Thymus (tissue), 11 donors: ENCODE results near the gene OPN3. TPM values are rescaled to one million over a fixed set of nuclear protein-coding genes. Genes with fewer than 3 reads are reported as not detected.
A peak's percentile ranks its signal among the peaks of the same experiment; 100 is the strongest.

Experiments used
- DNase-seq, 9 donors: peaks; one replicate each; pipeline ENCODE4 v3.0.0-alpha.2; 2013; ENCODE audit warnings: low spot score in 9 of 9, low read depth in 6 of 9, missing footprints in 1 of 9
- H3K27ac ChIP-seq, 2 donors: one replicate each; pipeline ENCODE4 v1.5.1; 2013; ENCODE audit warnings: control low read depth in 1 of 2, low read depth in 1 of 2, low read length in 1 of 2, mild to moderate bottlenecking in 1 of 2, moderate library complexity in 1 of 2
- H3K27me3 ChIP-seq, 2 donors: one replicate each; pipeline ENCODE4 v1.5.1; 2013; ENCODE audit warnings: low read length in 1 of 2; ENCODE audit not compliant: control insufficient read depth in 2 of 2, insufficient read depth in 1 of 2
- H3K36me3 ChIP-seq, 2 donors: one replicate each; pipeline ENCODE4 v1.5.1; 2013; ENCODE audit warnings: low read length in 1 of 2, mild to moderate bottlenecking in 1 of 2, moderate library complexity in 1 of 2; ENCODE audit not compliant: control insufficient read depth in 2 of 2, insufficient read depth in 2 of 2
- H3K4me1 ChIP-seq, 2 donors: one replicate each; pipeline ENCODE4 v1.5.1; 2013; ENCODE audit warnings: low read length in 2 of 2; ENCODE audit not compliant: control insufficient read depth in 2 of 2, insufficient read depth in 2 of 2
- H3K4me3 ChIP-seq, 2 donors: one replicate each; pipeline ENCODE4 v1.5.1; 2013; ENCODE audit warnings: low read length in 2 of 2, control low read depth in 1 of 2, mild to moderate bottlenecking in 1 of 2
- H3K9me3 ChIP-seq, 2 donors: one replicate each; pipeline ENCODE4 v1.5.1; 2013; ENCODE audit warnings: low read length in 1 of 2, mild to moderate bottlenecking in 1 of 2; ENCODE audit not compliant: control insufficient read depth in 2 of 2, insufficient read depth in 1 of 2
- WGBS: extraction: QIAGEN DNeasy Blood & Tissue Kit; methylation state at CpG from one replicate; pipeline ENCODE4 v1.1.7; 2013; 5-methylcytosine and 5-hydroxymethylcytosine counted together
- polyA plus RNA-seq: library from polyadenylated mRNA; stranded (reverse); fragments of 200-250 nt; gene quantifications from one replicate; pipeline ENCODE4 v1.2.3, GENCODE V29; 2013
- total RNA-seq: library from RNA; stranded (reverse); fragments of 120-200 nt; gene quantifications from one replicate; pipeline ENCODE4 v1.2.4, GENCODE V29; 2013
- donor health status: healthy.

OPN3 gene
- total and polyA plus RNA-seq, 2 donors, result 15.5 to 17.7 TPM

DNA sequence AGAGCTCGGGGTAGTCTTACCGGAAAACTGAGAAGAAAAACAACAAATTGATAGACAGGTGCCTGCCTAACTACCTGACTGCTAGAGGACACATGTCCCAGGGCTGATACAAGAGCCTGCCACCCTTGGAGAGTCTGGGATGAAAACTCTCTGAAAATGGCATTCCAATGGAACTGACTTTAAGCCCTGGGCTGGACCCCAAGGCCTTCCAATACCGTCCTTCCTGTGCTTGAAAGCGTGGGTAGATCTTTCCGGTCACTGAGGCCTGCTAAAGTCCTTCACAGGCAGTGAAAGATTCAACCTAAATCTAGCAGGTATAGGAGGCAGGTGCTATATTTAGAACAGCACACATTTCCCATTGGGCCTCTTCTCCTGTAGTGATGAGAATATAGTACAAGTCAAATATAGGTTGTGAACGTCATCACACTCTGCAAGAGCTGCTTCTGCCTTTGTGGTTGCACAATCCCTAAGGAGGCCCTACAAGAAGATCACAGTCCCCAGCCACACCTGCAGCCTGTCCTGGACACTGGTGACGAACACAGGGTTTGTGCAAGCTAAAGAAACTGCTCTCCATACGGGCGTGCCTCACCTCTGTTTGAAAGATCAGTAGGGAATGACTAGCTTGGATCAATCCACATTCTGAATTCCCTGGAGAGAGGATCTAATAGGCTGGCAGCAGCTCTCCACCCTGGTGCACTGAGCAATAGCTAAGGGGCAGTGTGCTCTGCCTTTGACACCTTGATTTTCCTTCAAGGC is 876 bp upstream of the OPN3 start:
- H3K27me3 ChIP-seq, result no peaks in the 10 kb centered on the region
- peak overlapping the region; percentile 46 to 90 for H3K4me3 ChIP-seq
- peaks cover 0 to 2% of the 10 kb centered on the region in 2 donors for H3K36me3 ChIP-seq
- peak in 2 of 9 donors; percentile 10 to 33 for DNase-seq
- WGBS, result 92% methylated on average over 9 of the region's 9 CpGs
- peaks cover 8 to 16% of the 10 kb centered on the region in 2 donors for H3K4me1 ChIP-seq
- H3K27ac ChIP-seq, result peak overlapping the region in 1 of 2 donors; percentile 68
- no peaks in the 10 kb centered on the region for H3K9me3 ChIP-seq

DNA sequence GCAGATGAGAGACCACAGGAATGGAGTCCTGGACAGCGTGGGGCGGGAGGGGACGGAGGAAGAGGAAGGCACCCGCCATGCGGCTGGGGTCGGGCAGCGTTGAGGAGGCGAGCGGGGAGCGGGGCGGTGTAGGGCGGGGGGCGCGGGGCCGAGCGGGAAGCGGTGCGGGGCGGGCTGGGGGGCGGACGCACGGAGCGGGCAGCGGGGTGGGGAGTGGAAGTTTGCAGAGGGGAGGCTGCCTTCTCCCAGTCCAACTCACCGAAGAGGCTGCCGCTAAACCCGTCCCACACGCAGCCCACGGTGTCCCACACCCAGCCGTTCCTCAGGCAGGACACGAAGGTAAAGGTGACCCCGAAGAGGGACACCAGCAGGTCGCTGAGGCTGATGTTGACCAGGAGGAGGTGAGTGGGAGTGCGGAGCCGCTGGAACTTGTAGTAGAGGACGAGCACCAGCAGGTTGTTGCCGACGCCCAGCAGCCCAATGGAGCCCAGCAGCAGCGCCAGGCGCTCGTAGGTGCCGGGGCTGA is 483 bp downstream of the OPN3 start:
- H3K9me3 ChIP-seq, result no peaks in the 10 kb centered on the region
- DNase-seq, result peak in 4 of 9 donors; percentile 33 to 61 (median 39)
- peaks cover 13 to 20% of the 10 kb centered on the region in 2 donors for H3K4me1 ChIP-seq
- peaks cover 0 to 2% of the 10 kb centered on the region in 2 donors for H3K36me3 ChIP-seq
- 1% methylated on average over 42 of the region's 42 CpGs for WGBS
- H3K4me3 ChIP-seq, result peak overlapping the region; percentile 88 to 90
- no peaks in the 10 kb centered on the region for H3K27me3 ChIP-seq
- peak overlapping the region; percentile 50 to 73 for H3K27ac ChIP-seq

DNA sequence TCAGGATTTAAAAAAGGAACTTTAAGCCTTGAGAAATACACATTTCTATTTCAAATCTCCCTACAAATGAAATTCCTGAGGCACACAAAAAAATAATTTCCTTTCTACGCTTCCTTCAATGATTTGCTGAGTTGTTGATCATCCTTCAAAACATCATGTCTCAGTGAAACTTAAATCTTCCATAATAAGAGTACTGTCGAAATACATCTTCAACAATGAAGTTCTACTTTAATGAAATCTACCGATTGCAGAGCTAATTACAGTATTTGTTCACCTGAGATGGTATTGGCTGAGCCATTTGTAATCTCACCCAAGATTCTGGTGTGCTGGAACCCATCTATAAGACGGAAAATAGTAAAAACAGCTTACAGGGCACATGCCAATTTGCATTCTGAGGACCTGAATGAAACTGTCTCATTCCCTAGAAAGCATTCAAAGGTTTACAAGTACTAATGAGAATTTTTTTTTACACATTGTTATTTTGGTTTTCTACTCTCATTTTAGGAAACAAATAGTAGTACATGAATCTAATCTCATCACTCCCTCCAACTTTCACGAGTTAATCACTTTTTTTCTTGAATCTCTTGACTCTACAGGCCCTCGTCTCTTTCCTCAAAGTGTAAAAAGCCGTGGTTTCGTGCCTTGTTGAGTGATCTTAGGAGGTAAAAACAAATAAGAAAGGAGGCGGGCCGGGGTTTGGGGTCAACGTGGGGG is 1.1 kb downstream of the OPN3 start:
- 10% methylated on average over 11 of the region's 11 CpGs for WGBS
- peak overlapping the region; percentile 88 to 90 for H3K4me3 ChIP-seq
- H3K27me3 ChIP-seq, result no peaks in the 10 kb centered on the region
- H3K27ac ChIP-seq, result peak overlapping the region in 1 of 2 donors; percentile 73
- H3K36me3 ChIP-seq, result peaks cover 0 to 5% of the 10 kb centered on the region in 2 donors
- H3K9me3 ChIP-seq, result no peaks in the 10 kb centered on the region
- H3K4me1 ChIP-seq, result peaks cover 13 to 20% of the 10 kb centered on the region in 2 donors
- peak in 2 of 9 donors; percentile 47 to 59 for DNase-seq

- H3K27me3 ChIP-seq, result no peaks in the 10 kb centered on the region
- peak overlapping the region in 1 of 2 donors; percentile 9 for H3K4me3 ChIP-seq
- no peak overlapping the region for H3K27ac ChIP-seq
- WGBS, result 82% methylated on average over 5 of the region's 5 CpGs
- H3K36me3 ChIP-seq, result peaks cover 0 to 5% of the 10 kb centered on the region in 2 donors
- no peaks in the 10 kb centered on the region for H3K9me3 ChIP-seq
- H3K4me1 ChIP-seq, result peaks cover 13 to 20% of the 10 kb centered on the region in 2 donors
- DNase-seq, result peak in 1 of 9 donors; percentile 11
Observed at GRCh38 chr1:241638099-241638682, 2.0 kb downstream of the OPN3 start.

DNA sequence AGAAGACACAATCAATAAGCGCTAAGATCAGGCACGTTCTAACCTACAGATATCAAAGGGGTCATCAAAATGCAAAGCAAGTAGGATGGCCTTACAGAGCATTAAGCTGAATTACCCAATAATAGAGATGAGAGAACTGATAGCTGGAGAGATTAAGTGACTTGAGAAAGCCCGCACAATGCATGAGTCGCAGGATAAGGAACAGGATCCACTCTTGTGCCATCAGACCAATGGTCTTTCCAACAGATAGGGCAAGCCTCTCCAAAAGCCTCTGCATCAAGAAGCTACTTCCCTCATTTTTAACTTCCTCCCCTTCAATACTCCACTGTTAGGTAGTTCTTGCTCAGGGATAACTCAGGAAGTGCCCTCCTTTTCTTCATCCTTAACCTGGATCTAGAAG is 2.6 kb downstream of the OPN3 start:
- DNase-seq, result no peak
- Histone ChIP-seq H3K9me3 (no peaks in the 10 kb centered on the region), H3K36me3 (peaks cover 0 to 8% of the 10 kb centered on the region in 2 donors), H3K4me1 (peaks cover 13 to 20% of the 10 kb centered on the region in 2 donors), H3K27ac (no peak overlapping the region), H3K27me3 (no peaks in the 10 kb centered on the region), H3K4me3 (no peak overlapping the region)
- 93% methylated on average over 4 of the region's 4 CpGs for WGBS

GRCh38 chr1:241637046-241637590 is 3.1 kb downstream of the OPN3 start:
- peaks cover 0 to 8% of the 10 kb centered on the region in 2 donors for H3K36me3 ChIP-seq
- no peaks in the 10 kb centered on the region for H3K27me3 ChIP-seq
- no peak for DNase-seq
- no peaks in the 10 kb centered on the region for H3K9me3 ChIP-seq
- no peak overlapping the region for H3K4me3 ChIP-seq
- peaks cover 13 to 20% of the 10 kb centered on the region in 2 donors for H3K4me1 ChIP-seq
- no peak overlapping the region for H3K27ac ChIP-seq

DNA sequence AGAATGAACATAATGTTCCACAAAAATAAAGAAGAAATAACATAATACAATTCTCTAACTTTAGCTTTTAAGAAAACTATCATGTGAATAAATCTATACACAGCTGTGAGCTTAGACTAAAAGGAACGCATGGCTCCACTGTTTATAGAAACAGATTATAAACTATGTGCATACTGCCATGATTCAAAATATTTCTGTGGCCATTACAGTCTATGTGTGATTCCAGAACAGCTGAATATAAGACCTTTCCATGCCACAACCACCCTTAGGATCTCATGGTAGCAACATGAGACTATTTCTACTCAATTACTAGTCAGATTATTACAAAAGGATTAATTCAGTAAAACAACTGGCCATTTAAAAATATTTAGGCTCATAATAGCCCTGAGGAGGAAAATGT is 3.9 kb downstream of the OPN3 start:
- WGBS, result 69% methylated on average over 1 of the region's 1 CpG
- H3K27me3 ChIP-seq, result no peaks in the 10 kb centered on the region
- no peak overlapping the region for H3K4me3 ChIP-seq
- H3K27ac ChIP-seq, result no peak overlapping the region
- no peaks in the 10 kb centered on the region for H3K9me3 ChIP-seq
- peaks cover 0 to 8% of the 10 kb centered on the region in 2 donors for H3K36me3 ChIP-seq
- peaks cover 13 to 20% of the 10 kb centered on the region in 2 donors for H3K4me1 ChIP-seq
- no peak for DNase-seq

DNA sequence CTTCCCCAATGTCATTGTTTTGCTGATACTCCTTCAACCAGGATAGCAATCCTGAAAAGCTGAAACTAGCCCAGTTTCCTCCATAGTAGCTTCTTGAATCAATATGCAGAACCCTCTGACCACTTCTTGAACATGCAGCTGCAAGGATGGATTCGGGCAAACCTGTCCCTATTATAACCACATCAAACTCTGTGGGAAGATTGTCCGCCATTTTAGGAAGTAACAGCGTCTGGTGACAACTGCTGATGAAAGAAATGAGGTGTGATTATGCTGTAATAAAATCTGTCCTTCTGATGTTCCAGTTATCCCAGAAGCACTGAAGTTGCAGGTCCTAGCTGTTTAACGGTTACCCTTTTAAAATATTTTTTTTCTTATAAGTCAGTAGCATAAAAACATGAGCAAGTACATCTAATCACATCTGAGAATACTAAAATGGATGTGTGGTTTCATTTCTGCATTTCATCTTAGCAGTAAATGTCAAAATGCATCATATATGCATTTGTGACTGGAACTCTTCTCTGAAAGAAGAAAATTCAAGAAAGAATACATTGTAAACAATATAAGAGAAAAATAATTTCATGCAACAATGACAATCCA is 4.5 kb downstream of the OPN3 start:
- Histone ChIP-seq H3K36me3 (peaks cover 0 to 8% of the 10 kb centered on the region in 2 donors), H3K4me3 (no peak overlapping the region), H3K4me1 (peaks cover 13 to 17% of the 10 kb centered on the region in 2 donors), H3K27me3 (no peaks in the 10 kb centered on the region), H3K9me3 (no peaks in the 10 kb centered on the region), H3K27ac (no peak overlapping the region)
- 13% methylated on average over 4 of the region's 4 CpGs for WGBS
- DNase-seq, result peak in 1 of 9 donors; percentile 54
